Osteoblast (primary cell): ENCODE results near the gene CDKN1A. TPM values are rescaled to one million over a fixed set of nuclear protein-coding genes. Genes with fewer than 3 reads are reported as not detected.

Experiments
- DNase-seq: peaks from one replicate; pipeline ENCODE4 v3.0.0; 2011; ENCODE audit warnings: low spot score, mixed read lengths; ENCODE audit not compliant: insufficient read length; ENCODE audit errors: missing footprints
- H2AFZ ChIP-seq: 2 replicates; pipeline ENCODE4 v1.6.0; 2011; ENCODE audit warnings: mild to moderate bottlenecking, low read length
- H3K27ac ChIP-seq: 2 replicates; pipeline ENCODE4 v1.5.1; 2011; ENCODE audit warnings: mild to moderate bottlenecking, low read depth, low read length, moderate library complexity
- H3K27me3 ChIP-seq: 2 replicates; pipeline ENCODE4 v1.6.0; 2012; ENCODE audit warnings: mild to moderate bottlenecking, control low read depth, inconsistent platforms, low read length, moderate library complexity; ENCODE audit not compliant: insufficient read depth
- H3K36me3 ChIP-seq: 2 replicates; pipeline ENCODE4 v1.5.1; 2011; ENCODE audit warnings: mild to moderate bottlenecking, low read length, control low read depth, moderate library complexity; ENCODE audit not compliant: insufficient read depth
- H3K4me1 ChIP-seq: 2 replicates; pipeline ENCODE4 v1.5.1; 2011; ENCODE audit warnings: mild to moderate bottlenecking, low read length, control low read depth, moderate library complexity; ENCODE audit not compliant: insufficient read depth
- H3K4me2 ChIP-seq: 2 replicates; pipeline ENCODE4 v1.6.0; 2011; ENCODE audit warnings: mild to moderate bottlenecking, low read length; ENCODE audit not compliant: insufficient read depth
- H3K4me3 ChIP-seq: fragments of 200-600 bp; sonication (generic); 3 replicates; pipeline ENCODE4 v1.5.1; 2012; ENCODE audit warnings: mild to moderate bottlenecking, low read length, inconsistent platforms; ENCODE audit not compliant: insufficient read depth
- H3K79me2 ChIP-seq: 2 replicates; pipeline ENCODE4 v1.6.0; 2012; ENCODE audit warnings: mild to moderate bottlenecking, low read length, control low read depth, inconsistent platforms; ENCODE audit not compliant: insufficient read depth
- H3K9me3 ChIP-seq: 2 replicates; pipeline ENCODE4 v1.5.1; 2011; ENCODE audit warnings: low read depth, low read length, control low read depth
- H4K20me1 ChIP-seq: 2 replicates; pipeline ENCODE4 v1.6.0; 2012; ENCODE audit warnings: mild to moderate bottlenecking, low read length, control low read depth; ENCODE audit not compliant: insufficient read depth
- CTCF ChIP-seq: IDR thresholded peaks from 2 replicates; pipeline ENCODE4 v1.5.1; 2011; ENCODE audit warnings: mild to moderate bottlenecking, low read depth, low read length, moderate library complexity; ENCODE audit errors: extremely low read depth
- total RNA-seq: library from RNA; depleted of rRNA; stranded (reverse); fragments of >200 nt; gene quantifications from 2 replicates; pipeline ENCODE4 v1.2.3, GENCODE V29; 2012

CDKN1A gene
- total RNA-seq, 1 donor = 461 TPM

- TF ChIP-seq CTCF = no peak
- Histone ChIP-seq H3K9me3 (no peaks in the 10 kb centered on the region), H3K27ac (no peak overlapping the region), H3K79me2 (no peaks in the 10 kb centered on the region), H3K4me1 (peaks cover 13% of the 10 kb centered on the region), H3K27me3 (no peaks in the 10 kb centered on the region), H3K4me2 (no peak overlapping the region), H3K4me3 (no peak overlapping the region), H2AFZ (no peak overlapping the region), H3K36me3 (no peaks in the 10 kb centered on the region), H4K20me1 (no peaks in the 10 kb centered on the region)
- DNase-seq = no peak
Observed at GRCh38 chr6:36636687-36637418, 41.7 kb upstream of the CDKN1A start.

- Histone ChIP-seq H2AFZ (no peak overlapping the region), H3K79me2 (no peaks in the 10 kb centered on the region), H3K4me3 (no peak overlapping the region), H3K4me2 (no peak overlapping the region), H3K27ac (no peak overlapping the region), H3K36me3 (no peaks in the 10 kb centered on the region), H4K20me1 (peaks cover 4% of the 10 kb centered on the region), H3K27me3 (no peaks in the 10 kb centered on the region), H3K9me3 (no peaks in the 10 kb centered on the region), H3K4me1 (peaks cover 22% of the 10 kb centered on the region)
- DNase-seq = no peak
- TF ChIP-seq CTCF = no peak
Observed at GRCh38 chr6:36638579-36638978, 39.9 kb upstream of the CDKN1A start.

GRCh38 chr6:36639171-36639808 lies 39.2 kb upstream of the CDKN1A start:
- Histone ChIP-seq H3K79me2 (no peaks in the 10 kb centered on the region), H3K27me3 (no peaks in the 10 kb centered on the region), H3K4me1 (peaks cover 25% of the 10 kb centered on the region), H3K9me3 (no peaks in the 10 kb centered on the region), H4K20me1 (peaks cover 4% of the 10 kb centered on the region), H2AFZ (no peak overlapping the region), H3K4me2 (no peak overlapping the region), H3K27ac (no peak overlapping the region), H3K36me3 (no peaks in the 10 kb centered on the region), H3K4me3 (no peak overlapping the region)
- DNase-seq = no peak
- no peak for TF ChIP-seq CTCF

GRCh38 chr6:36641543-36641942 lies 37.0 kb upstream of the CDKN1A start:
- Histone ChIP-seq H3K4me1 (peaks cover 30% of the 10 kb centered on the region), H4K20me1 (peaks cover 4% of the 10 kb centered on the region), H3K27me3 (no peaks in the 10 kb centered on the region), H3K9me3 (no peaks in the 10 kb centered on the region), H3K36me3 (no peaks in the 10 kb centered on the region), H3K4me2 (no peak overlapping the region), H3K27ac (no peak overlapping the region), H3K4me3 (no peak overlapping the region), H2AFZ (no peak overlapping the region), H3K79me2 (no peaks in the 10 kb centered on the region)
- no peak for TF ChIP-seq CTCF
- no peak for DNase-seq
